HG02938 (cell line): ENCODE measurements around the gene SORBS1.

ENCODE experiments used
- ATAC-seq: cut with Tn5 transposase; IDR thresholded peaks from one replicate; pipeline ENCODE4 v1.9.1; 2021; ENCODE audit warnings: mild to moderate bottlenecking, moderate library complexity; ENCODE audit not compliant: unreplicated experiment

Gene SORBS1

DNA sequence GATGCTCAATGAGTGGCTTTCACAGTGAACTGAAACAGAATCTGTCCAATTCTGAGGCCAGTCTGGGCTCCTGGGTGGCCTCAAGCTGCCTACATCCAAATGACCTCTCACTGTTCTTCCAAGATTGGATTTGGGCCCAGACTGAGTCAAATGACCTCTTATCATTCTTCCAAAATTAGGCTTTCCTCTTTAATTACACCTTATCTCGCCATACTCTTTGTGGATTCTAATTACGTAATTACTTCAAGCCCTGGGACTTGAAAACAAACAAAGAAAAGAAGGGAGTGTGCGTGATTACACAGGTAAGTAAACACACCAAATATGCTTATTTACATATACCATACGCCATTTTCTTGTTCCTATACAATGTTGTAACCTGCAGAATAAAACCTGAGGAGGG is 18.8 kb downstream of the SORBS1 start:
- ATAC-seq: no peak

- no peak for ATAC-seq
Measured at GRCh38 chr10:95540514-95541052, 20.6 kb downstream of the SORBS1 start.

- ATAC-seq: no peak
Measured at GRCh38 chr10:95539560-95540284, 21.4 kb downstream of the SORBS1 start.

- ATAC-seq: no peak
Measured at GRCh38 chr10:95538412-95538811, 22.8 kb downstream of the SORBS1 start.

GRCh38 chr10:95537542-95537927 is 23.6 kb downstream of the SORBS1 start:
- no peak for ATAC-seq

DNA sequence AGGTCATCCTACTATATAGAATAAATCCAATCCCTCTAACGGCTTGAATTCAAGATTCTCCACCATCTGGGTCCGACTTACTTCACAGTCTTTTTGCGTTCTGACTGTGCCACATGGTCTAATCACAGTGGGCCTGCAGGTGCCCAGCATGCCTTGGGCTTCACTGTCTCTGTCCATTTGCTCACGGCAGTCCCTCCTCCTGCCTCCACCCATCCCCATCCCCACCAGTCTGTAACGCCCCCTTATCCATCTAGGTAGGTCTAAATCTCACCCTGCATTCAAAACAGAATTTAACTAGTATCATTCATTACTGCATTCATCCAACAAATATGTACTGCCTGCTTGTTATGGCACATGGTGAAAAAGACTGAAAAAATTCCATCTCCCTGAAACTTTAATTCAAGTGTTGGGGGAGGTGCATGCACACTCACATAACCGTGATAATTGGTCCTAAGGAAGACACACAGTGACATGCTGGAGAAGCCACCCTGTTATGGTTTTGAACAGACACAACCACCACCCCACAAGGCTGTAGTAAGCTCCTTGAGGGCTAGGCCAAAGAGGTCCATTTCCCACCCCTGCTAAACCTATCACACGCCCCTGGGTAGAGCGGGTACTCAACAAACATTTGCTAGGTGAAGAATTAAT is 24.2 kb downstream of the SORBS1 start:
- no peak for ATAC-seq

DNA sequence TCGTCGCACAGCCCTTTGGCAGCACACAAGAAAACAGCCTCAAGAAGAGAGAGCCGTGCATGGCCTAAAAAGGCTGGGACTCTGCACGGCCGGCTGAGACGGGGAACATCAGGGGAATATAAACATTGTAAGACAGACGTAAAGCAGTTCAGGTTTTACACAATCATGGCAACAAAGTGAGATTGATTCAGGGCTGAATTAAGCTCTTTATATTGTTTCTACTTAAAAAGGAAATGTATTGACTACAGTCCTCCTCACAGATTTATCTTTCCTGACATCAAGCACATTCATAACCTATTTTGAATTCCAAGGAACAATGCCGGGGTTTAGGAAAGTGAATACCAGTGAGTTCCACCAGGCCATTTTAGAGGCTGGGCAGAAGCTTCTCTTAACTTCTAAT is 25.2 kb downstream of the SORBS1 start:
- ATAC-seq: no peak

- ATAC-seq: no peak
Measured at GRCh38 chr10:95535526-95535925, 25.6 kb downstream of the SORBS1 start.

- no peak for ATAC-seq
Measured at GRCh38 chr10:95533590-95533989, 27.6 kb downstream of the SORBS1 start.

GRCh38 chr10:95532536-95532935 is 28.6 kb downstream of the SORBS1 start:
- no peak for ATAC-seq

- no peak for ATAC-seq
Measured at GRCh38 chr10:95531994-95532399, 29.2 kb downstream of the SORBS1 start.

DNA sequence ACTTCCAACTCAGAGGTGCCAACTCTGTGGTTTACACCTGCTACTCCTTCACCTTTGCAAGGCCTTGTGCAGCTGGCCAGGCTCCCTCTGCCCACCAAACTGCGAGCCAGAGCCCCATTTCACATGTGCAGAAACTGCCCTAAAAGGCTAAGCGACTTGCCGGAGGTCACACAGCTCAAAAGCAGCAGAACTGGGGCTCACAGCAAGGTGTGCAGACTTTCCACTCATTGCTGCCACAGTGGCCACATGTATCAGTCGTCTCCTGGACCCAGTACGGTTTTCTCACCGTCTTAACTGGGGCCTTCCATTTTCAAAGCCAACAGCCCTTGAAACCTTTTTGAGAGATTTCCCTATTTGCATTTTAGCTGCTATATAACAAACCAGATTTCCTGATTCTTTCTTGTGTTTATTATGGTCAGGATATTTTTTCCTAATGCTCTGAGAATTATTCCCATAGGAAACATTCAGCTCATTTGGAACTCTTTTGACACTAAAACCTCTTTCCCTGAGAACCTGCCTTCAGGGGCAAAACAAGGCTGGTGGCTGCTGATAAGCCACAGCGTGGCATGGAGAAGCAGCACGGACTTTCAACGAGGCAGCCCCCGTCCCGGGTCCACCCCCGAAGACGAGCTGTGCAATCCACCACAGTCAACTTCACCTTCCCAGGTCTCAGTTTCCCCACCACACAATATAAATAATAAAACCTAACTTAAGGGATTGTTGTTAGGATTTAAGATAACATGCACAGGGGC is 29.9 kb downstream of the SORBS1 start:
- no peak for ATAC-seq

DNA sequence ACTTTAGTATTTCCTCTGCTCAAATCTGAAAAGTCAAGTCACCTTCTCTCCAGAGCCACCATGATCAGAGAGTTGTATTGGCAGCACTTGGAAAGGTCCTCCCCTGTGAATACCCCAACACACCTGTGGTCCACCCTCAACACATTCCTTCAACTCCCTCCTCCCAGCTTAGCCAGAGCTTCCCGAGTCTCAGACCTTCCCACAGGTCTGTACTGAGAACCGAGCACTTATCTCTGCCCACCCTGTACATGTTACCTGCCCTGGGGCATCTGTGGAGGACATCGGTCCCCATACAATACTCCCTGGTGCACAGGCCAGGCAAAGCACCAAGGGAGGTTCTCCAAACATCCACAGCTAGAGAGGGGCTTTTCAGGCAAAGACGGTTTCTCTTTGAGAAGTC is 30.6 kb downstream of the SORBS1 start:
- ATAC-seq: no peak

DNA sequence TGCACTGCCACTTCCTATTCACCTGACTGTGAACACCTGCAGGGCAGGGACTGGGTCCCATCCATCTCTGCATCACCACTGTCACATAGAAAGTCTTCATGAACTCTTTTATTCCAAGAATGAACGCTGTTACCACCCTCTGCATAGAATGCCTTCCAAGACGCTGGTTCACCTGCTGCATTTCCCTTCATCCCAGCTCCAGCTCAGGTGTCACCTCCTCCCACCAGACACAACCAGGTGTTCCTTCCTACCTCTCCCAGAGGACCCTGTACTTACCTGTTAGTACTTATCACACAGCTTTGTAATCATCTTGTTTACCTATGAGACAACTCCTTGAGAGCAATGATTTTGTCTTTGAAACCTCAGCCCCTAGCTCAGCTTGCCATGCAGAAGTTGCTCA is 31.1 kb downstream of the SORBS1 start:
- no peak for ATAC-seq

GRCh38 chr10:95526044-95526443 is 35.1 kb downstream of the SORBS1 start:
- no peak for ATAC-seq

DNA sequence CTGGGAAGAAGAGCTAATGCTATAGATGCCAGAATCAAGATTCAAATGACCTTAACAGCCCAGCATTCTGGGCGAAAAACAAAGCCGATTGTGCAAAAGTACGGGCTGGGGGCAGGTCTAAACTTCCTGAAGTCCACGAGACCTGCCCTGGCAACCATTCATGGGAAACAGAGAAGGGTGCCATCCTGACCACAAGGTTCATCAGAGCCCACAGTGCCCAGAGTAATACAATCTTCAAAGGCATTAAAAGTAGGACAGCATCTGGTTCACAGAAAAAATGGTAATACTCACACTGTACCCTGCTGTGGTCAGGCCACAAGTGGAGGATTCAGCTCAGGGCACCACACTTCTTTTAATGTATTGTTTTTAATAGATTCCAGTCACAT is 36.1 kb downstream of the SORBS1 start:
- no peak for ATAC-seq

GRCh38 chr10:95524358-95525032 is 36.7 kb downstream of the SORBS1 start:
- no peak for ATAC-seq

- no peak for ATAC-seq
Measured at GRCh38 chr10:95522117-95522516, 39.1 kb downstream of the SORBS1 start.

DNA sequence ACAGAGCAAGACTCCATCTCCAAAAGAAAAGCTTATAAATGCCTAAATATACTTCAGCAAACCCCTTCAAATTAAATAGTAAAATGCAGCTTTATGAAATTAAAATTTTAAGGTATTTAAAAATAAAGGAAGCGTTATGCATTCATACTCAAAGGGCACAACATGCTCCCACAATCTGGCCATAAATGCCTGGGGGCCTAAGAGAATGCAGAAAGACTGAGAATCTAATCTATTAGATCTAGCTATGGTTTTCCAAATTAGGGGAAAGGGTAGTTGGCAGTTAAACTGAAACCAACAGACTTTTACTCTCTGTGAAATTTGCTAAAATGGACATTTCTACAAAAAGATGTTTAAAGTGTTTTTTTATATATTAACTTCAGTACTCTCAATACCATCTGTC is 40.6 kb downstream of the SORBS1 start:
- ATAC-seq: no peak

DNA sequence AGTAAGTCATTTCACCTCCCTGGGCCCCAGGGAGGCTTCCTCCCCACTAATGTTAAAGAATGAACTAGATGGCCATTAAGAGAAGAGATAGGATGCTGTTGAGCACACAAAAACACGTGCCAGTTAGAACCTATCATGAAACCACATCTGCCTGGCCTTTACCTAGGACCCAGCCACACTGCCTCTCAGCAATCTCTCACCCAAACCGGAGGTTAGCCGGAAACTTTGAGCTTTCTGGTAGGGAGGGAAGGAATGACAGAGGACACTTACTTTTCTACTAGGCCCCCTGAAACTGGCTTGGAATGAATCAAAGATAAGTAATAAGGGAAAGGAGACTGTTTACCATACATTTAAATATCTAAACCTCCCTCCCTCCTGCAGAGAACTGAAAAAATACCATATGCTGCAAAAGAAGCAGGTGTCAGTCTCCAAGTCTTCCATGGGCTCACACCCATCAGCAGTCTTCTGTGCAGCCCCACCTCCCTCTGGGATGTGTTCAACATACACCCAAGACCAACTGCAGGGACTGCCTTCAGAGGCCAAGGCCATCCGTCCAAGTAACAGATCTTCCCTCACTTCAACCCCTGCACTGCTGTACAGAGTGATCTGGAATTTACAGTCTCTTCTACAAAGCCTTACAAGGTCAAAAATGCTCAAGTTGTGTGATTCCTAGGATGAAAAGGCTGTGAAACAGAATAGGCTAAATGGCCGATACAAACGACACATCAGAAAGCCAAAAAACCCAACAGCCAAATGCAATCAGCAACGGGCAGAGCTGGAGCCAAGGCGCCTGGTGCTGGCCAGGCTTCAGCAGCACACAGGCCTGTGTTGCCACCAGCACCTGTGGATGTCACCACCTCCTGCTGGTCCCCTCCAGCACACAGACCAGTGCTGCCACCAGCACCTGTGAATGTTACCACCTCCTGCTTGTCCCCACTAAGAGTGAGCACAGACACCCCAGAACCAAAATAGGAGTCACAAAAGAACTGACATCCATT is 42.4 kb downstream of the SORBS1 start:
- no peak for ATAC-seq
